ENCODE results near the gene NPHP3.

NPHP3 gene

GRCh38 chr3:132682201-132682600, 40.0 kb downstream of the NPHP3 start:
- DNase-seq (ENCODE audit: low read depth), result no peak

- DNase-seq (ENCODE audit: low read depth), result no peak
These were observed 40.8 kb downstream of the NPHP3 start for GRCh38 chr3:132681421-132681820.

GRCh38 chr3:132679911-132680310, 42.3 kb downstream of the NPHP3 start:
- DNase-seq (ENCODE audit: low read depth), result no peak

GRCh38 chr3:132675408-132675807, 46.8 kb downstream of the NPHP3 start:
- no peak for DNase-seq (ENCODE audit: low read depth)

GRCh38 chr3:132669256-132669777, 52.9 kb downstream of the NPHP3 start:
- no peak for DNase-seq (ENCODE audit: low read depth)

- no peak for DNase-seq (ENCODE audit: low read depth)
These were observed 56.9 kb downstream of the NPHP3 start for GRCh38 chr3:132665230-132665745.

GRCh38 chr3:132662212-132662611, 60.0 kb downstream of the NPHP3 start:
- DNase-seq (ENCODE audit: low read depth), result no peak

- no peak for DNase-seq (ENCODE audit: low read depth)
These were observed 61.1 kb downstream of the NPHP3 start for GRCh38 chr3:132661101-132661500.

GRCh38 chr3:132660811-132661070, 61.5 kb downstream of the NPHP3 start:
- DNase-seq (ENCODE audit: low read depth), result no peak

GRCh38 chr3:132660052-132660810, 62.0 kb downstream of the NPHP3 start, which contains the start of gene UBA5:
Gene UBA5 (plus strand): TSS chr3:132660329. CDS start chr3:132660538, 209 bp downstream.
- peak; percentile 53 for DNase-seq (ENCODE audit: low read depth)

- peak; percentile 51 for DNase-seq (ENCODE audit: low read depth)
These were observed 62.7 kb downstream of the NPHP3 start, which contains the start of gene ACAD11 for GRCh38 chr3:132659365-132660051. Gene ACAD11 (minus strand): TSS chr3:132659809. CDS start chr3:132659751, 58 bp downstream.

- DNase-seq (ENCODE audit: low read depth), result no peak
These were observed 63.2 kb downstream of the NPHP3 start for GRCh38 chr3:132659000-132659364.

- DNase-seq (ENCODE audit: low read depth), result no peak
These were observed 64.1 kb downstream of the NPHP3 start for GRCh38 chr3:132657869-132658747.

GRCh38 chr3:132655471-132655870, 66.7 kb downstream of the NPHP3 start:
- DNase-seq (ENCODE audit: low read depth), result no peak

- DNase-seq (ENCODE audit: low read depth), result no peak
These were observed 67.5 kb downstream of the NPHP3 start for GRCh38 chr3:132654721-132655120.

- DNase-seq (ENCODE audit: low read depth), result no peak
These were observed 68.0 kb downstream of the NPHP3 start for GRCh38 chr3:132654190-132654589.

- no peak for DNase-seq (ENCODE audit: low read depth)
These were observed 69.5 kb downstream of the NPHP3 start for GRCh38 chr3:132652640-132653270.

GRCh38 chr3:132650153-132650552, 72.1 kb downstream of the NPHP3 start:
- no peak for DNase-seq (ENCODE audit: low read depth)

- DNase-seq (ENCODE audit: low read depth), result no peak
These were observed 77.2 kb downstream of the NPHP3 start for GRCh38 chr3:132645058-132645457.

- no peak for DNase-seq (ENCODE audit: low read depth)
These were observed 78.8 kb downstream of the NPHP3 start for GRCh38 chr3:132643366-132643765.

GRCh38 chr3:132642539-132642847, 79.7 kb downstream of the NPHP3 start:
- DNase-seq (ENCODE audit: low read depth), result no peak
